H1 (cell line): Measurements from ENCODE around the gene VSIG10L2.

Experiments
- ASH2L ChIP-seq: fragments of 200-600, 300-600 bp; sonication (generic); IDR thresholded peaks from one replicate; pipeline ENCODE4 v1.7.1; 2017; ENCODE audit warnings: low read length
- ATF3 ChIP-seq: IDR thresholded peaks from 2 replicates; pipeline ENCODE4 v1.6.1; 2011; ENCODE audit warnings: low read depth, mild to moderate bottlenecking, low read length; ENCODE audit not compliant: insufficient read depth
- EP300 ChIP-seq, 2 experiments: IDR thresholded peaks; 1 replicate in 1 of 2; 2 replicates in 1 of 2; pipeline ENCODE4 v1.6.1; 2011 to 2012; ENCODE audit warnings: low read depth in 2 of 2, low read length in 2 of 2, mild to moderate bottlenecking in 2 of 2, borderline replicate concordance in 1 of 2, inconsistent platforms in 1 of 2, moderate library complexity in 1 of 2
- EZH2 ChIP-seq: fragments of 200-600 bp; sonication (generic); IDR thresholded peaks from 2 replicates; pipeline ENCODE4 v1.7.1; 2012; ENCODE audit warnings: low read depth, mild to moderate bottlenecking, moderate library complexity, low read length, inconsistent platforms; ENCODE audit not compliant: severe bottlenecking
- GTF2F1 ChIP-seq: IDR thresholded peaks from 2 replicates; pipeline ENCODE4 v1.6.1; 2012; ENCODE audit warnings: low read depth, low read length, improper control_type of control experiment, borderline replicate concordance
- HDAC6 ChIP-seq: IDR thresholded peaks from one replicate; pipeline ENCODE4 v1.7.1; 2012; ENCODE audit warnings: low read depth, mild to moderate bottlenecking, inconsistent platforms, low read length, moderate library complexity
- KDM5A ChIP-seq: fragments of 200-600 bp; IDR thresholded peaks from 2 replicates; pipeline ENCODE4 v1.7.1; 2012; ENCODE audit warnings: mild to moderate bottlenecking, low read length, inconsistent platforms, mixed read lengths
- POLR2A ChIP-seq, 2 experiments: IDR thresholded peaks; 1 replicate in 1 of 2; 2 replicates in 1 of 2; pipeline ENCODE4 v1.6.1; 2011; ENCODE audit warnings: low read depth in 2 of 2, low read length in 2 of 2, mild to moderate bottlenecking in 2 of 2; ENCODE audit errors: control extremely low read depth in 1 of 2
- RFX5 ChIP-seq: IDR thresholded peaks from 2 replicates; pipeline ENCODE4 v1.6.1; 2011; ENCODE audit warnings: low read depth, low read length, improper control_type of control experiment, borderline replicate concordance
- SIN3A ChIP-seq, 2 experiments: IDR thresholded peaks in 1 of 2; conservative IDR thresholded peaks in 1 of 2; 2 replicates each; pipeline ENCODE4 v1.6.1; 2011 to 2012; ENCODE audit warnings: low read length in 2 of 2, improper control_type of control experiment in 1 of 2, low read depth in 1 of 2, mild to moderate bottlenecking in 1 of 2
- SP1 ChIP-seq: IDR thresholded peaks from 2 replicates; pipeline ENCODE4 v1.6.1; 2011; ENCODE audit warnings: low read depth, low read length
- SRF ChIP-seq: IDR thresholded peaks from 2 replicates; pipeline ENCODE4 v1.6.1; 2011; ENCODE audit warnings: mild to moderate bottlenecking, low read depth, low read length, moderate library complexity
- YY1 ChIP-seq: IDR thresholded peaks from 2 replicates; pipeline ENCODE4 v1.6.1; 2011; ENCODE audit warnings: low read depth, mild to moderate bottlenecking, low read length
- TF ChIP-seq, protein P1 (sequence below), 3 experiments: IDR thresholded peaks; 1 replicate in 2 of 3; 2 replicates in 1 of 3; pipeline versions ENCODE4 v1.5.1 to v1.6.1; 2011; ENCODE audit warnings: low read length in 3 of 3, mild to moderate bottlenecking in 3 of 3, inconsistent platforms in 2 of 3, low read depth in 1 of 3, moderate library complexity in 1 of 3; ENCODE audit not compliant: insufficient read depth in 1 of 3; ENCODE audit errors: control extremely low read depth in 1 of 3

GRCh38 chr11:125931116-125931515 lies 14.7 kb upstream of the VSIG10L2 start:
- TF ChIP-seq SRF = no peak
- no peak for TF ChIP-seq ATF3
- no peak for TF ChIP-seq KDM5A
- TF ChIP-seq SIN3A (conservative IDR thresholded peaks at IDR 0.05 in 1 of 2, IDR thresholded peaks at IDR 0.05 in 1 of 2; ENCODE audit: low read depth in 1 of 2, low read length in 2 of 2) = no peak
- TF ChIP-seq SP1 = no peak
- no peak for TF ChIP-seq EZH2
- no peak for TF ChIP-seq YY1
- no peak for TF ChIP-seq EP300 (IDR thresholded peaks at IDR 0.05; ENCODE audit: borderline replicate concordance in 1 of 2, low read depth in 2 of 2, low read length in 2 of 2)
- TF ChIP-seq, protein P1, sequence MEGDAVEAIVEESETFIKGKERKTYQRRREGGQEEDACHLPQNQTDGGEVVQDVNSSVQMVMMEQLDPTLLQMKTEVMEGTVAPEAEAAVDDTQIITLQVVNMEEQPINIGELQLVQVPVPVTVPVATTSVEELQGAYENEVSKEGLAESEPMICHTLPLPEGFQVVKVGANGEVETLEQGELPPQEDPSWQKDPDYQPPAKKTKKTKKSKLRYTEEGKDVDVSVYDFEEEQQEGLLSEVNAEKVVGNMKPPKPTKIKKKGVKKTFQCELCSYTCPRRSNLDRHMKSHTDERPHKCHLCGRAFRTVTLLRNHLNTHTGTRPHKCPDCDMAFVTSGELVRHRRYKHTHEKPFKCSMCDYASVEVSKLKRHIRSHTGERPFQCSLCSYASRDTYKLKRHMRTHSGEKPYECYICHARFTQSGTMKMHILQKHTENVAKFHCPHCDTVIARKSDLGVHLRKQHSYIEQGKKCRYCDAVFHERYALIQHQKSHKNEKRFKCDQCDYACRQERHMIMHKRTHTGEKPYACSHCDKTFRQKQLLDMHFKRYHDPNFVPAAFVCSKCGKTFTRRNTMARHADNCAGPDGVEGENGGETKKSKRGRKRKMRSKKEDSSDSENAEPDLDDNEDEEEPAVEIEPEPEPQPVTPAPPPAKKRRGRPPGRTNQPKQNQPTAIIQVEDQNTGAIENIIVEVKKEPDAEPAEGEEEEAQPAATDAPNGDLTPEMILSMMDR (IDR thresholded peaks at IDR 0.05; ENCODE audit: control extremely low read depth in 1 of 3, insufficient read depth in 1 of 3, low read depth in 1 of 3, low read length in 3 of 3) = no peak
- no peak for TF ChIP-seq HDAC6
- no peak for TF ChIP-seq GTF2F1
- TF ChIP-seq ASH2L = no peak
- no peak for TF ChIP-seq RFX5
- no peak for TF ChIP-seq POLR2A (IDR thresholded peaks at IDR 0.05; ENCODE audit: control extremely low read depth in 1 of 2, low read depth in 2 of 2, low read length in 2 of 2)
